Astrocyte (in vitro differentiated cells and primary cell): ENCODE results near the gene BLTP3B. TPM values are rescaled to one million over a fixed set of nuclear protein-coding genes. Genes with fewer than 3 reads are reported as not detected.

Source experiments
- DNase-seq: peaks from one replicate; pipeline ENCODE4 v3.0.0-alpha.2; 2010; ENCODE audit warnings: low read depth
- FAIRE-seq: peaks from 2 replicates; lab custom pipeline; 2011; peaks lifted over from hg19 to GRCh38; lab: Jason Lieb, UNC
- H2AFZ ChIP-seq: 2 replicates; pipeline ENCODE4 v1.6.0; 2012; ENCODE audit warnings: low read depth, low read length, inconsistent platforms
- H3K27ac ChIP-seq: 2 replicates; pipeline ENCODE4 v1.5.1; 2011; ENCODE audit warnings: low read depth, low read length, inconsistent platforms
- H3K27me3 ChIP-seq: 2 replicates; pipeline ENCODE4 v1.6.0; 2011; ENCODE audit warnings: low read length, inconsistent platforms; ENCODE audit not compliant: insufficient read depth
- H3K36me3 ChIP-seq: 2 replicates; pipeline ENCODE4 v1.5.1; 2011; ENCODE audit warnings: low read length, inconsistent platforms; ENCODE audit not compliant: insufficient read depth
- H3K4me1 ChIP-seq: 2 replicates; pipeline ENCODE4 v1.5.1; 2011; ENCODE audit warnings: low read length, inconsistent platforms; ENCODE audit not compliant: insufficient read depth
- H3K4me2 ChIP-seq: 2 replicates; pipeline ENCODE4 v1.6.0; 2012; ENCODE audit warnings: low read length, inconsistent platforms
- H3K4me3 ChIP-seq: 2 replicates; pipeline ENCODE4 v1.5.1; 2011; ENCODE audit warnings: low read depth, mild to moderate bottlenecking, low read length, inconsistent platforms; ENCODE audit not compliant: insufficient read depth
- H3K79me2 ChIP-seq: 2 replicates; pipeline ENCODE4 v1.6.0; 2012; ENCODE audit warnings: mild to moderate bottlenecking, low read length, inconsistent platforms; ENCODE audit not compliant: insufficient read depth
- H3K9ac ChIP-seq: 2 replicates; pipeline ENCODE4 v1.6.0; 2012; ENCODE audit warnings: mild to moderate bottlenecking, low read length, inconsistent platforms
- H3K9me3 ChIP-seq: 2 replicates; pipeline ENCODE4 v1.5.1; 2012; ENCODE audit warnings: low read depth, mild to moderate bottlenecking, low read length, inconsistent platforms; ENCODE audit not compliant: insufficient read depth
- H4K20me1 ChIP-seq: 2 replicates; pipeline ENCODE4 v1.6.0; 2012; ENCODE audit warnings: low read length, inconsistent platforms; ENCODE audit not compliant: insufficient read depth
- H3K27ac Mint-ChIP-seq: one replicate; pipeline ENCODE4 v1.8.0; 2021; ENCODE audit warnings: mild to moderate bottlenecking, mixed read lengths; ENCODE audit not compliant: unreplicated experiment
- H3K27me3 Mint-ChIP-seq: one replicate; pipeline ENCODE4 v1.8.0; 2021; ENCODE audit warnings: low read depth, mixed read lengths; ENCODE audit not compliant: unreplicated experiment
- H3K36me3 Mint-ChIP-seq: one replicate; pipeline ENCODE4 v1.8.0; 2021; ENCODE audit warnings: low read depth, mixed read lengths; ENCODE audit not compliant: unreplicated experiment
- H3K4me1 Mint-ChIP-seq: one replicate; pipeline ENCODE4 v1.8.0; 2021; ENCODE audit warnings: low read depth, mixed read lengths; ENCODE audit not compliant: unreplicated experiment
- H3K4me3 Mint-ChIP-seq: one replicate; pipeline ENCODE4 v1.8.0; 2021; ENCODE audit warnings: mild to moderate bottlenecking, moderate library complexity, mixed read lengths; ENCODE audit not compliant: unreplicated experiment
- H3K9me3 Mint-ChIP-seq: one replicate; pipeline ENCODE4 v1.8.0; 2021; ENCODE audit warnings: mild to moderate bottlenecking, mixed read lengths; ENCODE audit not compliant: unreplicated experiment
- EZH2 ChIP-seq: IDR thresholded peaks from 2 replicates; pipeline ENCODE4 v1.6.1; 2012; ENCODE audit warnings: mild to moderate bottlenecking, low read length, inconsistent platforms; ENCODE audit not compliant: insufficient read depth
- total RNA-seq: library from RNA; stranded (reverse); gene quantifications from 2 replicates; pipeline ENCODE4 v1.2.1, GENCODE V29; 2021
- TF ChIP-seq, protein P1 (sequence below): IDR thresholded peaks from 2 replicates; pipeline ENCODE4 v1.5.1; 2011; ENCODE audit warnings: low read depth, mild to moderate bottlenecking, inconsistent platforms, low read length, moderate library complexity; ENCODE audit not compliant: insufficient read depth

BLTP3B gene
- total RNA-seq, 1 donor from 2014 or later: 13.3 TPM

- Mint-ChIP-seq H3K4me1 (no peaks in the 10 kb centered on the region), H3K36me3 (no peaks in the 10 kb centered on the region), H3K27me3 (peaks cover 5% of the 10 kb centered on the region), H3K9me3 (no peaks in the 10 kb centered on the region), H3K4me3 (no peak overlapping the region), H3K27ac (no peak overlapping the region)
- Histone ChIP-seq H4K20me1 (no peaks in the 10 kb centered on the region), H3K36me3 (no peaks in the 10 kb centered on the region), H3K4me1 (no peaks in the 10 kb centered on the region), H3K4me3 (no peak overlapping the region), H2AFZ (no peak overlapping the region), H3K27ac (no peak overlapping the region), H3K4me2 (no peak overlapping the region), H3K9ac (no peak overlapping the region), H3K79me2 (no peaks in the 10 kb centered on the region), H3K9me3 (no peaks in the 10 kb centered on the region), H3K27me3 (no peaks in the 10 kb centered on the region)
- no peak for FAIRE-seq
- no peak for DNase-seq
- no peak for TF ChIP-seq EZH2
- TF ChIP-seq, protein P1, sequence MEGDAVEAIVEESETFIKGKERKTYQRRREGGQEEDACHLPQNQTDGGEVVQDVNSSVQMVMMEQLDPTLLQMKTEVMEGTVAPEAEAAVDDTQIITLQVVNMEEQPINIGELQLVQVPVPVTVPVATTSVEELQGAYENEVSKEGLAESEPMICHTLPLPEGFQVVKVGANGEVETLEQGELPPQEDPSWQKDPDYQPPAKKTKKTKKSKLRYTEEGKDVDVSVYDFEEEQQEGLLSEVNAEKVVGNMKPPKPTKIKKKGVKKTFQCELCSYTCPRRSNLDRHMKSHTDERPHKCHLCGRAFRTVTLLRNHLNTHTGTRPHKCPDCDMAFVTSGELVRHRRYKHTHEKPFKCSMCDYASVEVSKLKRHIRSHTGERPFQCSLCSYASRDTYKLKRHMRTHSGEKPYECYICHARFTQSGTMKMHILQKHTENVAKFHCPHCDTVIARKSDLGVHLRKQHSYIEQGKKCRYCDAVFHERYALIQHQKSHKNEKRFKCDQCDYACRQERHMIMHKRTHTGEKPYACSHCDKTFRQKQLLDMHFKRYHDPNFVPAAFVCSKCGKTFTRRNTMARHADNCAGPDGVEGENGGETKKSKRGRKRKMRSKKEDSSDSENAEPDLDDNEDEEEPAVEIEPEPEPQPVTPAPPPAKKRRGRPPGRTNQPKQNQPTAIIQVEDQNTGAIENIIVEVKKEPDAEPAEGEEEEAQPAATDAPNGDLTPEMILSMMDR: no peak
These were observed 16.9 kb upstream of the BLTP3B start for GRCh38 chr12:100159391-100160104.

DNA sequence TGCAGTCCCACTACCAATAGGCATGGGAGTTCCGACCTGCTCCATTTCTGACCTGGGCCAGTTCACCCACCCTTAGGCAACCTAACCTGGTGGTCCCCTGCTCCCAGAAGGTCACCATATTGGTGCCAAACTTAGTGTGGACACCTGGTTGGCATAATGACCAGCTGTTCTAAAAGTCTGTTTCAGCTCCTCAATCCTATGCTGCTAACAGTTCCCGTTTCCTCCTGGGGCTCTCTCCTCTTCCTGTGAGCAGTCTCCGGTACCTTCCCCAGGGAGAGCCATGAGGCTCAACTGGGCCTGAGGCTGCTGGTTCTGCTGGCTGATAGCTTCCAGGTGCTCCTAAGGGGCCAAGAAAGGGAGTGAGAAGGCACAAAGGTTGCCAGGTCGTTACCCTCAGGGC is 15.9 kb upstream of the BLTP3B start:
- FAIRE-seq: no peak
- DNase-seq: no peak
- TF ChIP-seq EZH2: no peak
- TF ChIP-seq, protein P1: no peak
- Mint-ChIP-seq H3K4me1 (no peaks in the 10 kb centered on the region), H3K9me3 (no peaks in the 10 kb centered on the region), H3K36me3 (no peaks in the 10 kb centered on the region), H3K4me3 (no peak overlapping the region), H3K27ac (no peak overlapping the region), H3K27me3 (peaks cover 5% of the 10 kb centered on the region)
- no peaks in the 10 kb centered on the region for H3K27me3 ChIP-seq
- no peak overlapping the region for H3K4me3 ChIP-seq
- H2AFZ ChIP-seq: no peak overlapping the region
- no peak overlapping the region for H3K27ac ChIP-seq
- no peaks in the 10 kb centered on the region for H3K36me3 ChIP-seq
- no peak overlapping the region for H3K9ac ChIP-seq
- no peaks in the 10 kb centered on the region for H3K4me1 ChIP-seq
- H3K79me2 ChIP-seq: no peaks in the 10 kb centered on the region
- H4K20me1 ChIP-seq: no peaks in the 10 kb centered on the region
- no peaks in the 10 kb centered on the region for H3K9me3 ChIP-seq
- H3K4me2 ChIP-seq: no peak overlapping the region

- H3K9ac ChIP-seq: no peak overlapping the region
These were observed 14.8 kb upstream of the BLTP3B start for GRCh38 chr12:100157427-100157821.

More at GRCh38 chr12:100157427-100157821, 14.8 kb upstream of the BLTP3B start:
- Histone ChIP-seq H3K36me3 (no peaks in the 10 kb centered on the region), H3K9me3 (no peaks in the 10 kb centered on the region), H3K27ac (no peak overlapping the region), H3K27me3 (no peaks in the 10 kb centered on the region), H3K79me2 (no peaks in the 10 kb centered on the region), H3K4me2 (no peak overlapping the region), H3K4me3 (no peak overlapping the region), H2AFZ (no peak overlapping the region), H3K4me1 (no peaks in the 10 kb centered on the region), H4K20me1 (no peaks in the 10 kb centered on the region)
- H3K4me3 Mint-ChIP-seq: no peak overlapping the region
- no peak overlapping the region for H3K27ac Mint-ChIP-seq
- TF ChIP-seq EZH2: no peak
- TF ChIP-seq, protein P1: no peak
- H3K36me3 Mint-ChIP-seq: no peaks in the 10 kb centered on the region
- no peak for DNase-seq
- no peaks in the 10 kb centered on the region for H3K9me3 Mint-ChIP-seq
- peaks cover 5% of the 10 kb centered on the region for H3K27me3 Mint-ChIP-seq
- H3K4me1 Mint-ChIP-seq: no peaks in the 10 kb centered on the region
- no peak for FAIRE-seq
